Stimulated activated CD4-positive, alpha-beta T cell treated with anti-CD3 and anti-CD28 coated beads, Interleukin-2, amount 100 ng/mL, for 24 hours (primary cell): Measurements from ENCODE around the gene SNX11.
A peak's percentile ranks its signal among the peaks of the same experiment; 100 is the strongest.

ENCODE experiments used
- DNase-seq, 2 donors: peaks; one replicate each; pipeline ENCODE4 v3.0.0-alpha.2; 2020

SNX11 gene

DNA sequence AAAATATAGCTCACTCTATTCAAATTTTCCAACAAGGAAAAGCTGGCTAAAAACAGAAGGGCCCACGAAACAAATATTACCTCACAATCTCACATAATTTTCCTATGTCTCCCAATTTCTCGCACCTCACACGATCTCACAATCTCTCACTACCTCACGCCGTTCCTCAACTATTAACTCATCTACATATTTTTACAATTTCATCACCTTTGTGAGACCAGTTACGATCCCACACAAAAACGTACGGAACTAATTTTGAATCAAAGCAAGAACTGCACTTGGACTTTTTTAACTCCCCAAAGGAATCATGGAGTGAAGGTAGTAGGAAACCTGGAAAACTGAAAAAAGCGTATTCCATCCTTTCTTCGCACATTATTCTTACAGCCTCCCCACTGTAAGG is 7.4 kb upstream of the SNX11 start:
- no peak for DNase-seq

DNA sequence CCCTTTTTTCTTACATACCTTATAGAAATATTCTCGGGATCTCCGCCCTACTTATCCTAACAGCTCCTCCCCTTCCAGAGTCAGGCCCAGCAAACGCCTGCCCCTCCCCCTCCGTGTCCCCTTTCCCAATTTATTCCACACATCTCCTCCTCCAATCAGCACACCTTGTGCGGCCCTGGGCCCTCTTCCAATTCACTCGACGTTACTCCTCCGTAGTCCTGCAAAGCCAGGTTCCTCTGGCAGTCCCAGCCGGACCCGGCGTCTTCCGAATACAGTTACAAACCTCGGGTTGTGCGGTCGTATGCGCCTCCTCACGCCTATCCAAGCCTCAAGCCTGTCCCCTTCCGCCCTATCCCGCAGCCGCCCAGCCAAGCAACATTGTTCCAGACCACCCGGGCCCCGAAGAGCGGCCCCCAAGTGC is 7.0 kb upstream of the SNX11 start:
- DNase-seq, result no peak

DNA sequence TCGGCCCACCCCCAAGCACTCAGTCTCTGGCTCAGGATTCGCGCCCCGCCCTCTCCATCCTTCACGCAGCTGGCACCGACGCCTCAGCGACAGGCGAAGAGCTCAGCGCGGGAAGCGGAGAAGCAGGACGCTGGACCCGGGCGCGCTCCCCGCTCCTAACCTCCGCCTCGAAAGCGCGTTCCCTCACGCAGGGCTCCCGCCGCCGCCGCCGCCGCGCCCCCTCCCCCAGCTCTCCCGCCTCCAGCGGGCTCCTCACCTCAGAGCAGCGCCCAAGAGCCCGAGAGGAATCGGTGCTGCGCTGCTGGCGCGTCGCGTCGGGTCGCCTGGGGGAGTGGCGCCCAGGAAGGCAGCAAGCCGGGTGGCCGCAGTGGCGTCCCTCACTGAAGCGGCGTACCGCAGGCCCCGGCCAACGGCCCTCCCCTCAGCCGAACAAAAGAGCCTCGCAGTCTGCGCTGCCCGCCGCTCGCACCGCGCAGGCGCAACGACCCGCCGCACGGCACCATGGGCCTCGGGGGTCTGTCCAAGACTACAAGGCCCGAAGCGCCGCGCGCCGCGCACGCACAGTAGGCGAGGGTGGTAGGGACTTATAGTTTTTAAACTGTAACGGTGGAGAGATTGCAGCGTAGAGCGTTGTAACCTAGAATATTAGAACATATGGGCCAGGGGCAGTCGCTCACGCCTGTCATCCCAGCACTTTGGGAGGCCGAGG is 6.4 kb upstream of the SNX11 start, which contains the start of gene CBX1:
TSS of gene CBX1 (minus strand) at position 467 of the 709 bp plus-strand sequence. CDS start 24,474 bp downstream, outside the sequence.
- peak; percentile 93 to 96 for DNase-seq

DNA sequence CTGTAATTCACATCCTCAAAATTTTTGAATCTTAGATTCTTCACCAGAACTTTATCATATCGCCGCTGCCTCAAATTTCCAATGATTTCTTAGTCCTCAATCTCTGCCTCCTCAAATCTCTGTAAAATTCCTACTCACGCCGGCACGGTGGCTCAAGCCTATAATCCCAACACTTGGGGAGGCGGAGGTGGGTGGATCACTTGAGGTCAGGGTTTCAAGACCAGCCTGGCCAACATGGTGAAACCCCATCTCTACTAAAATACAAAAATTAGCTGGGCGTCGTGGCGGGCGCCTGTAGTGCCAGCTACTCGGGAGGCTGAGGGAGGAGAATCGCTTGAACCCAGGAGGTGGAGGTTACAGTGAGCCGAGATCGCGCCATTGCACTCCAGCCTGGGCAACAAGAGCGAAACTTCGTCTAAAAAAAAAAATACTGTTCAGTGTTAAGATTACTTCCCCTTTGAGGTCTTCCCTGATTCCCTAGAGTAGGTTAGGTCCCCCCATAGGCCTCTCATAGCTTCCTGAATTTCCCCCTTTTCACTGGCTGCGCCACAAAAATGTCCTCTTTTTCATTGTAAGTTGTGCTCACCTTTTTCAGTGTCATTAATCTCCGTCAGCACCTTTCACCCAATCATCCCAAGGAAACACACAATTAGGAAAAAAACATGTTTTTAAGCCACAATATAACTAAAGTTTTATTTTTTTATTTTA is 5.4 kb upstream of the SNX11 start:
- no peak for DNase-seq

DNA sequence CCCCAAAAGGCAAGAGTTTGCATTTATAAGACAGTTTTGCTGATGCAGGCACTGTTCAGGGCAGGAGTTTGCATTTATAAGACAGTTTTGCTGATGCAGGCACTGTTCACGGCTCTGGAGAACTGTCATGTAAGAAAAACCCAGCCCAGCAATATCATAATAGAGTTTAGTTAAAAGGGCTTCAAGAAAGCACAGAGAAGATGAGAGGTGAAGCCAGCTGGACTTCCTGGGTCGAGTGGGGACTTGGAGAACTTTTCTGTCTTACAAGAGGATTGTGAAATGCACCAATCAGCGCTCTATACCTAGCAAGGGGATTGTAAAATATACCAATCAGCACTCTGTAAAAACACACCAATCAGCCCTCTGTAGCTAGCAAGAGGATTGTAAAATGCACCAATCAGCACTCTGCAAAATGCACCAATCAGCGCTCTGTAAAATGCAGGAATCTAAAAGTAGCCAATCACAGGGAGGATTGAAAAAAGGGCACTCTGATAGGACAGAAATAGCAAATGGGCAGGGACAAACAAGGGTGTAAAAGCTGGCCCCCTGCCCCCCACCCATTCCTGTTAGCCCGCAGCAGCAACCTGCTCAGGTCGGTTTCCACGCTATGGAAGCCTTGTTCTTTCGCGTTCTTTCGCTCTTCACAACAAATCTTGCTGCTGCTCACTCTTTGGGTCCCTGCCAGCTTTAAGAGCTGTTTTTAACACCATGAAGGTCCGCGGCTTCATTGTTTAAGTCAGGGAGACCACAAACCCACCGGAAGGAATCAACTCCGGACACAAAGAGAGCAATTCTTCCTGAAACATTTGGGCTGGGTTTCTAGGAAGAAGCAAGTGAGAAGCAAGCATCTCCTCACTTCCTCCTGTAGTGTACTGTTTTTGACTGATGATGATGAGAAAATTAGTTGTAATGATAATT is 4.5 kb upstream of the SNX11 start:
- DNase-seq, result peak in 1 of 2 donors; percentile 23

DNA sequence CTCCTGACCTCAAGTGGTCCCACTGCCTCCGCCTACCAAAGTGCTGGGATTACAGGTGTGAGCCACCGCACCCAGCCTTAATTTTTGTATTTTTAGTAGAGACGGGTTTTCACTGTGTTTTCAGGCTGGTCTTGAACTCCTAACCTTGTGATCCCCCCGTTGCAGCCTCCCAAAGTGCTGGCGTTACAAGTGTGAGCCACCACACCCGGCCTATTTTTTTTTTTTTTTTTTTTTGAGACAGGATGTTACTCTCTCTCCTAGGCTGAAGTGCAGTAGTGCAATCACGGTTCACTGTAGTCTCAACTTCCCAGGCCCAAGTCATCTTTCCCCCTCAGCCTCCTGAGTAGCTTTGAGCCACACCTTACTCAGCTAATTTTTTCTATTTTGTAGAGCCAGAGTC is 3.1 kb upstream of the SNX11 start:
- no peak for DNase-seq

DNA sequence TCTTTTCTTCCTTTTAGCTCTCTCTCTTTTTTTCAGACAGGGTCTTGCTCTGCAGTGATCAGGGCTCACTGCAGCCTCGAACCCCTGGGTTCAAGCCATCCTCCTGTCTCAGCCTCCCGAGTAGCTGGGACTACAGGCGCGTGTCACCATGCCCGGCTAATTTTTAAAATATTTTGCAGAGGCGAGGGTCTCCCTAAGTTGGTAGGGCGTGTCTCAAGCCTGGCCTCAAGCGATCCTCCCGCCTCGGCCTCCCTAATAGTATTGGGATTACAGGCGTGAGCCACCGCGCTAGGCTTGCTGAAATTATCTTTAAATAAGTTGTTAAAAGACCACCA is 797 bp upstream of the SNX11 start:
- DNase-seq, result no peak

DNA sequence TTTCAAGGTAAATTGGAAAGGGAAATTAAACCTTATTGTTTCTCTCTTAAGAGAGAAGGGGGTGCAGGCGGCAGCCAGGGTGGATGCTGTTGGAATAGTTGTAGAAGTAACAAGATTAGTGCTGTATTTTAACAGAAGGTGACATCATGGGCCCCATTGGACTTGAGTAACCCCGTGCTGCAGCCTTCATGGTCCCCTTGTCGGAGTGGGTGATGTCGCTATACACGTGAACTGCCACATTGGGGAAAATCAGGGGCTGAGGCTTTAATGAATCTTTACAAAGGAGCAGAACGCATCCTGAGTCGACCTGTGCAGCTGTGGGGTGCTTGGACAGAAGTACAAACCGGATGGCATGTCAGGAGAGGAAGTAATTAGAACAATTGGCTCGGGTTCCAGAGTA is 3.2 kb downstream of the SNX11 start:
- DNase-seq, result no peak

DNA sequence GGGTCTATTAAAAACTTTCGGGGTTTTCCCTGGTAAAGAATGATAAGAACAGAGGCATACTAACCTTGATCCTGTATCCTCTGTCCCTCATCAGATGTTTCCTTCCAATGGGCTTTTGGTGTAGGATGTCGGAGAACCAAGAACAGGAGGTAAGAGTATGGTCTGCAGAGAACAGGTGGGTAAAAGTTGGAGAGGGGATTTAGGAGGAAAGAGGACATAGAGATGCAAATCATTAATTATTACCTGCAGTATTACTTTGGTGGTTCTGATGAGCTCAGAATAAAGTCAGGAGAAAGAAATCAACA is 4.3 kb downstream of the SNX11 start:
- DNase-seq, result no peak

DNA sequence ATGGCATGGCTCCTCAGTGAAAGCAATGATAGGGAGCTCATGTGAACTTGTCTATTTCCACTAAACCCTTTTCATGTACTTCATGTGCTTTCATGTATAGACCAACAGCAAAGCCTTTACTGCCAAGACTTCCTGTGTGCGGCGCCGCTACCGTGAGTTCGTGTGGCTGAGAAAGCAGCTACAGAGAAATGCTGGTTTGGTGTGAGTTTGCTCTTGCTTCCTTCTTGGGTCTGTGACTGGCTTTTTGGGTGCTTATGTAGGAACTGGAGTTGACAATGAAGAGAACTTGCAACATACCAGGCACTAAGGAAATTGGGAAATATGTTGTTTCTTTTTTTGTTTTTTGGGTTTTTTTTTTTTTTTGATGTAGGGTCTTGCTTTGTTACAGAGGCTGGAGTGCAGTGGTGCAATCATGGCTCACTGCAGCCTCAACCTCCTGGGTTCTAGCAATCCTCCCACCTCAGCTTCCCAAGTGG is 5.7 kb downstream of the SNX11 start:
- DNase-seq, result peak; percentile 27 to 37

DNA sequence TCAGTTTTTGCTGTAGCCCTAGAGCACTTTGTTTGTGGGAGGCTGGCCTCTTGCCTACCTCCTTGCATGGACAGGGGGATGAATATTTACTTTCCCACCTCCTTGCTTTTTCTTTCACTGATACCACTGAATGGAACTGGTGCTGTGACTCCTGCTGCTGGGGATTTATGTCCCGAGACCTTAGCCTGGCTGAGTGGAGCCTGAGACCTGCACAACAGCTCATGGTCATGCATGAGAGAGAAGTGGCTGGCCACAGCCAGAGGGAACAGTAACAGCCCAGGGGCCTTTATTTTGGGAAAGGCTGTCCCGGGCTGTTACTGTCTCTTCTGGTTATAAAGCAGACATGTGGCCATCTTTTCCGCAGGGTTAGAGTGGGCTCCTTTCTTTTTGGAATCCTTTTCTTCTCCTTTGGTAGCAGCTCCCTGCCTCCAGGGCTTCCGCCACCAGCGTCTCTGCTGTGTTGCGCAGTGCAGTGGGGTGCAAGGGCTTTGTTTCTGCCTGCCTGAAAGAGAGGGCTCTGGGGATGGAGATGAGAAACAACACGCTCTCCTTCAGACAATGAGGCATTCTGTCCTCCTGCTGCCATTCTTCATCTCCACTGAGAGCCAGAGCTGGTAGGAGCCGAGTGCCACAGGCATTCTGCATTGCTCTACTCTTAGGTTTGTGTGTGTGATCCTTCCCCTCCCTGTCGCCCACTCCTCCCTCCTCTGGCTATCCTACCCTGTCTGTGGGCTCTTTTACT is 14.5 kb downstream of the SNX11 start:
- DNase-seq, result no peak

DNA sequence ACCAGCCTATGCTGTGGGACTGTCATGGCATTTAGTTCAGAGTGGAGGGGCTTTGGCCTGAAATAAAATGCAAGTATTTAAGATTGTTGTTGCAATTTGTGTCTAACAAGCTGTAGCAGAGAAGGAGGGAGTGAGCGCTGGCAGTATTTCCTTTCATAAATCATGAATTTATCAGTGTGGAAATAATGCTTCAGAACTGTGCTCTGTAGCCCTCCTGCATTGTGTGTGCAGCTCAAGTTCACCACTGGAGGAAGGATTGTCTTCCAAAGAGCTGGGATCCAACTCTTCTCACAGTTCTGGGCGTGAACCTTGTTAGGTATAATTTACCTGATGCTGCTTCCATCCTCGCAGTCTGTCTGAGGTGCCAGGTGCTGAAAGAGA is 15.1 kb downstream of the SNX11 start:
- DNase-seq, result no peak

DNA sequence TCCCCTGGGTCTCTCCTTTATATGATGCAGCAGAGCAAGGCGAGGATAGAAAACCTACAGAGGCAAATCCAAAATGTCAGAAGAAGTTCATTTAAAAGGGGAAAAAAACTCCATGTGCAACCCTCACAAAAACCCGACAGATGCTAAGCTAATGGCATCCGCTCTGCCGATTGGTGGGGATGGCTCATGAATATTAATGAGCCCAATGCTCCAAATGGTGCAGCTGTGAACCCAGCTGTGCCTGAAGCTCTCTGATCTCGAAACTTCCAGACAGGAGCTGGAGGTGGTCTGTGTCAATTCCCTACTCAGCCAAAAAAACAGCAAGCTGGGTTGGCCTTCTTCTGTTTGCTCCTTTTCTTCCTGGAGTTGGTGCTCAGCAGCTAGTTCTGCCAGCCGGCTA is 15.5 kb downstream of the SNX11 start:
- DNase-seq, result no peak

DNA sequence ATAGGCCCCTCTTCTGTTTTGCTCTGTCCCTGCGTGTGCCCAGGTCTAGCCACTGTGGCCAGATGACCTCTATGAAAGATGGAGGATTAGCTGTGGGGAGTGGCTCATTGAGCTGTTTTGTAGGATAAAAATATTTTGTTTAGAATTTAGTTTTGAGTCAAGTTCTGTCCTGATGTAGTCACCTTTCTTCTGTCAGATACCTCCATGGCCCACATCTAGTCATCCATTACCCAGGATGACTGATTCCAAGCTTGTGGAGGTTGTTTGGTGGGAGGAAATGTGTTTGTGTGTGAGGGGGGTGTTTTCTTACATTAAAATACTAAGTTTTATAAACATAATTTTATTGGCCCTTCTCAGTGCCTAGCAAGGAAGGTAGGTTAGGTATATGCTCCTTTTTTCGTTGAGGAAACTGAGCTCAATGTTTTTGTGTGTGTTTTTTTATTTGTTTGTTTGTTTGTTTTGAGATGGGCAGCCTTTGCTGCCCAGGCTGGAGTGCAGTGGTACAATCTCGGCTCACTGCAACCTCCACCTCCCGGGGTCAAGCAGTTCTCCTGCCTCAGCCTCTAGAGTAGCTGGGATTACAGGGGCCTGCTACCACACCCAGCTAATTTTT is 16.3 kb downstream of the SNX11 start:
- DNase-seq, result no peak

DNA sequence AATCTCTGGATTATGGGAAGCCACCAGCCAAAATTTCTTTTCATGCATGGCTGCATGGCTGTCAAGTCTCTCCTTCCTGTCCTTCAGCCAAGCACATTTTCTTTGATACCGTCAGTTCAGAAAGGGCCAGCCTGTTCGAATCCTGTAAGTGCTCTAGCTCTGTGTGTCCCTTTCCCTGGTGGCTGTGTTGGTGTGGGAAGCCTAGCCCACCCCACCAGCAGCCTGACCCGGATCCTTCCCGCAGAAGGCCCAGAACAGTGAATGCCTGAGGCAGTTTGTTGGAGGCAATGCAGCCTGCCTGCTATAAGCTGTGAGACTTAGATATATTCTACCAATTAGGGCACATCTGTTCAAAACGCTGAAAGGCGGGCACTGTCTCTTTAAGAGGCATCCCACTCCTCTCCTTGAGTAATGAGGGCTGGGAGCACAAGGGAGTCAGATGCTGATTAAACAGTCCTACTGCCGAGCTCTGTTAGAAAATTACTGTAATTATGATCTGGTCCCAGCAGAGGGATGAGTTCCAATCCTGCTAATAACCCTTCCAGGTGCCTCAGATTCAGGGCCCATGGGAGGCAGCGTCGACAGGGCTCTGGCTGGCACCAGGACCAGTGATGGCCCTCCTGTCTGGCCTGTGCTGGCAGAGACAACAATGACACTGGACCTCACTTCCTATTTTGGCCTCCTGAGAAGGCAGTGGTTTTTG is 18.4 kb downstream of the SNX11 start:
- no peak for DNase-seq

DNA sequence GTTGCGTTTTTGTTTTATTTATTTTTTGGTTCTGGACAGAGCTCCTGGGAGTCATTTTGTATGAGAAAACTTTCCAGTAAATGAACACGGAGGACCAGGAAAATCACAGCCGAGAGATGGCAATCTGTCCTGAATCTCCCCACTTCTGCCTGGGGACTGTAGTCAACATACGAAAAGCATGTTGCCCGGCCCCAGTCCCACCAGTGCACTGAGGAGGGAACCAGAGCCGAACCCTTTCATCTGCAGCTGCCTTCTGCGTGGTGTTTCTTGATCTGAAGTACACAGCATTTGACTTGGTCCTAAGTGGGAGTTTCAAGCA is 18.9 kb downstream of the SNX11 start:
- no peak for DNase-seq

DNA sequence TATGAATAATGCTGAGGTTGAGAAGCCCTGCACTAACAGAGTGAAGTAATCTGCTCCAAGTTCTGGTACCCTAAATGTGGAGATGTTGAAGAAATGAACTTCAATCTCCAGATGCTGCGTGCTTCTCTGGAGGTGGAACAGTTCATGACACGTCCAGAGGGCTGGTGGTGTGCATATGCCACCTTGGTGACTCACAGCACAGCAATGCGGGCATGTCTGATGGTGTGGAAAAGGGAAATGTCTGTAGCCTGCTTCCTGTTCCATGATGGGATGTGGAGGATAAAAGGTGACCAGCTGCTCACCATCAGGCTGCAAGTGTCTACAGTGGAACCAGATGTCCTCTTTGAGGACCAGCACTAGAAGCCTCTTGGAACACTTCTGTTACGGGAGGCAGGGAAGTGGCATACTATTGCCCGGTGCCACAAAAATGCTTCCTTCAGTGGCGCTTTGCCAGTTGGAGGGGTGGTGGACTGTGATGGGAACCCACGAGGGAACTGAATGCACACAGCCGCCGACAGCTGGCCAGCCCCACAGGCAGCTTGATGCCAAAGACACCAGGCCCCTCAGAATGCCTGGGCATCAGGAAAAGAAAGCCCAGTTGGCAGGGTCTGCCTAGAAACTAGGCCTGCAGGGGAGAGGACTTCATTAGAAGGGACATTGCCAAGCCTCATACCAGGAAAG is 19.9 kb downstream of the SNX11 start:
- no peak for DNase-seq

DNA sequence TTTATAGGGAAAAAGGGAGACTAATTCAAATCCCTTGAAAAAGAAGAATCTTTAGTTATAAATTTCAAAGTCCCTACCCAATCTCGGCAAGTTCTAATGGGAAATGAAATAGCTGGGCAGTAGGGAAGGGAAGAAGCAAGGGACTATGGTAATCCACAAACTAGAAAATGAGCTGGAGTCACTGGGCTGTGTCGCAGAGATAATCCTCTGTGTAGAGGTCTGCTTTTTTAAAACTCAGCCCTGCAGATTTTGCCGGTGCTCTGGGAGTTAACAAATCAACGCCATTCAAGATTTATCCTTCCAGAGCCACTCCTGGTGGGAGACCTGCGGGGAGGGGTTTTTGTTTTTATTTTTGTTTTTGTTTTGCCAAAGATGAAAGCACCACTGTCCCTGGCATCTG is 20.8 kb downstream of the SNX11 start:
- no peak for DNase-seq

DNA sequence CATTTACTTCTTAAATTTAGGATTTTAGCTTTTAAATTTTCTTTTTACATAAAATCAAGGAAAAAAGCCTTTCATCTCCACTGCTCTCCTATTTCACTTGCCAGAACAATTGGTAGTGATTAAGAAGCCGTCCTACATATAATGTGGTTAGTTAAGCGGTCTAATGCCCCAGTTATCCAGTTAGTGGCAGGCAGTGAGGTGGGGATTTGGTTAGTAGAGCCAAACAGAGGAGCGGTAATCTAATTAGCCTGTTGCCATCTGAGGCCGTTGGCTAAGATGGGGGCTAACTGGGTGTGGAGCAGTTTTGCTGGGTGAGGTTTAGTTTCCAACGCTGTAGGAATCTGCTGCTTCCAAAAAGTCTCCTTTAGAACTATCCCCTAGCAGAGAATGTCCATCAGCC is 22.4 kb downstream of the SNX11 start:
- DNase-seq, result no peak

DNA sequence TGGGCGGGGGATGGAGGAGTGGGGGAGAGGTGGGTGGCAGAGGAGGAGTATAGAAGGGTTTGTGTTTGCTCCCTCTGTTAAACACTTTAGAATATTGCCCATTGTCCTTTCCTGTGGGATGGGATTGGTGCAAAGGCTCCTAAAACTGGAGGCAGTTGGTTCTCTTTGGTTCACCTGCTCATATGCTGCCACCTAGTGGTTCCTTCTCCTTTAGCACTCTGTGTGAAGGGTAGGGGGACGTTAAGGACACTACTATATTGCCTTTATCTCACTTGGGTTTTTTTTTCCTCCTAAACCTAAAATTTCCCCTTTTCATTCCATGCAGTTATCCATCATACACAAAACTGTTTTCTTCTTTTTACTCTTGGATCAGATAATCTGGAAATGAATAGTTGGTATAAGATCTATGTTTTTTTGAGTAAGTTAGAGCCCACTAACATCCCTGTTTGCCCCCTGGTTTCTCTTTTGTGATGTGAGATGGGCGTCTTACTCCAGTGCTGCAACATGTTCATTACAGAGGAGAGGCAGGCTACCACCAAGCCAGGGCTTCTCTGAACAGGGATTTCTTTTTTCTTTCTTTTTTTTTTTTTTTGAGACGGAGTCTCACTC is 23.8 kb downstream of the SNX11 start:
- peak; percentile 38 to 60 for DNase-seq

DNA sequence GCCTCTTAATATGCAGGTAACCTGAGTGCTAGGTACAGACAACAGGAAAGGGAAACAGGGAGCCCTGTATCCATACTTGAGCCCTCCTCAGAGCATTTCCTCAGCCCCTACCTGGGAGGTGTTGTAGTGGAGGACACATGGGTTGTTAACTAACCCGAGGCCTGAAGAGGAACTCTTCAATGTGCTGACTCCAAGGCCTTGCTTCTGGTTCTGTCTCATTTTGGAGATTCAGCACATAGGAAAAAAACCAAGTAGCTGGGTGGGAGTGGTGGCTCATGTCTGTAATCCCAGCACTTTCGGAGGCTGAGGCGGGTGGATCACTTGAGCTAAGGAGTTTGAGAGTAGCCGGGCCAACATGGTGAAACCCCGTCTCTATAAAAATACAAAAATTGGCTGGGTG is 24.8 kb downstream of the SNX11 start:
- DNase-seq, result no peak
